ENCODE measurements around the gene LMF2. TPM values are rescaled to one million over a fixed set of nuclear protein-coding genes. Genes with fewer than 3 reads are reported as not detected.

Gene LMF2
- total RNA-seq, 2 experiments from 2014 or later = 128 to 141 TPM

DNA sequence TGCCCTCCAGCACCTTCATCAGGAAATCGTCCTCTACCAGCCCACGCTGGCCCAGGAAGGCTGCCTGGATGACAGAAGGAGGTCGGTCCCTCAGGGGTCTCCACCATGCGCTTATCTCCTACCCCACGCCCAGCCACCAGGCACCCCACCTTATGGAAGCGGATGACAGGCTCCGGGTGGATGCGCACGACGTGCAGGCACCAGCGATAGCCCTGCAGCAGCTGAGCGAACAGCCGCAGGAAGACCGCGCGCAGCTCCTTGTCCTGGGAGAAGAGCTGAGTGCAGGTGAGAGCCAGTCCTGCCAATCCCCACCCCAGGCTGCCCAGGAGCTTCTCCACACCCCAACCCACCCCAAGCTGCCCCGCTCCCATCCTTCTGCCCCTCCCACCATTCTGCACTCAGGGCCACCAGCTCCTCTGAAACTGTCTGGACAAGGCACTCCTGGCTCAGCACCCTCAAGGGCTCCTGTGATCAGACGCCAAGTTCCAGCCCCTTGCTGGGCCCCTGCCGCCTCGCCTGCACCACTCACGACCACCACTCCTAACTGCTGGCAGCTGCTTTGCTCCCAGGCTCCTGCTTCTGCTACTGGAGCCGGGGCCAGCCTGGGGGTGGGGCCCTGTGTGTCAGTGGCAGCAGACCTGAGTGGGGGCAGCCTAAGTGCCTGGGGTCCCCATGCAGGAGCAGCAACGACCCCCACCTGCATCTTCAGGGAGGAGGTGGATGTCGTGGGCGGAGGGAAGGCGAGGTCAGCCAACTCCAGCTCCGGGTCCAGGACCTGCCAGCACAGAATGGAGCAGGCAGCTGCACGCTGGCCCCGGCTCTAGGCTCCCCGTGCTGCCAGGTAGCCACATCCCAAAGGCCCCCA lies 42.2 kb downstream of the LMF2 start:
- POLR2A ChIA-PET = interaction anchor here (0.6 to 2.0 kb wide), 3 partner anchors 8 to 65 kb away, joined by 3 to 4 read pairs (median 4); partner anchors contain the start of genes SCO2 and TYMP
- H3K9me3 Mint-ChIP-seq = no peaks in the 10 kb centered on the region
- H3K4me1 Mint-ChIP-seq = peaks cover 19% of the 10 kb centered on the region
- H3K27me3 Mint-ChIP-seq = no peaks in the 10 kb centered on the region
- peaks cover 18% of the 10 kb centered on the region for H3K36me3 Mint-ChIP-seq
- no peak for DNase-seq
- no peak overlapping the region for H3K4me3 Mint-ChIP-seq
- no peak for ATAC-seq (ENCODE audit: low read depth)
- no peak overlapping the region for H3K27ac Mint-ChIP-seq

DNA sequence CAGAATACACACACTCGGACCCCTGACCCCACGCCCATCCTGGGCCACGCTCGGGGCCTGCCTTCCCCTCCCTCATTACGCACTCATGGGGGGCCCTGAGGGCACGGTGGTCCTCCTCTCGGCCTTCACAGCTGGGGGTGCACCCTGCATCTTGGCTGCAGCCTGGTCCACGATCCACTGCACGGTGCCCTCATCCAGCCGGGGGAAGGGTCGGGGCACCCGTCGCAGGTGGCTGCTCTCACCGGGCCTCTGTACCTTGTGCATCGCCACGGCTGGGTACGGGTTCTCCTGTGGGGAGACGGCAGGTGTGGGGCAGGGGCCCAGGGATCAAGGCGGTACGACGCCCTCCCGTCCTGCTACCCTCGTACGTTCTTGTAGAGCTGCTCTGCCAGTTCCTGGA lies 43.1 kb downstream of the LMF2 start:
- no peak for DNase-seq
- no peaks in the 10 kb centered on the region for H3K9me3 Mint-ChIP-seq
- no peak overlapping the region for H3K27ac Mint-ChIP-seq
- no peaks in the 10 kb centered on the region for H3K27me3 Mint-ChIP-seq
- POLR2A ChIA-PET = interaction anchor here (1.6 to 2.0 kb wide), 2 partner anchors 9 to 61 kb away, joined by 4 read pairs; partner anchors contain the start of gene SCO2
- H3K36me3 Mint-ChIP-seq = peaks cover 18% of the 10 kb centered on the region
- no peak overlapping the region for H3K4me3 Mint-ChIP-seq
- ATAC-seq (ENCODE audit: low read depth) = no peak
- peaks cover 16% of the 10 kb centered on the region for H3K4me1 Mint-ChIP-seq

DNA sequence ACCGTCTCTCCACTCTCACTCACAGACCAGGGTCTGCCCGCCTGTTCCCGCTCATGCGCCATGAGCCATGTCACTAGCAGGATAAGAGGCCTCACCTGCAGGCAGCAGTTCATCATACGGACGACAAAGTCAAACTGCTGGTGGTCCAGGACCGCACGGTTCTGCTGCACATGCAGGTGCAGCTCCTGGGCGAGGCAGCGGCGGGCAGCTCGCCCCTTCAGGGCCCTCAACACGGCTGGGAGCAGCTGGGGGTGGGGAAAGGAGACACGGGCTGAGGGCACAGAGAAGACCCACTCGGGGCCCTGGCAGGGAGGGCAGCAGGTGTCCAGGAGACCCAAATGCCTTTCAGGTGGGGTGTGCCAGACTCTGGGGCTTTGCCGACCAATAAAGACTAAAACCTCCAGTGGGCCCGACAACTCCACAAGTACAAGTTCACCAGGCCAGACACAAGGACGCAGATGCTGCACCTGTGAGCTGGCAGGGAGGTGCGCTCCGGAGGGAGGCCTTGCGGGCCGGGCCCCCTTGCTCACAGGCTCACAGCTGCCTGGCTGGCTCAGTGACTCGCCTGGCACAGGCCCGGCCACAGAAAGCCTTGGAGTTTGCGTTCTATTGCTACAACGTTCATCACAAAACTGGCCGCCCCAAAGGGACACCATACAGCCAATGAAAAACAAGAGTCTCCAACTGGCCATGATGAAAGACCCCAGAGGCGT lies 44.2 kb downstream of the LMF2 start:
- DNase-seq (no peak), ATAC-seq (ENCODE audit: low read depth) (no peak)
- Mint-ChIP-seq H3K27ac (no peak overlapping the region), H3K36me3 (peaks cover 19% of the 10 kb centered on the region), H3K9me3 (no peaks in the 10 kb centered on the region), H3K4me3 (no peak overlapping the region), H3K27me3 (no peaks in the 10 kb centered on the region), H3K4me1 (peaks cover 9% of the 10 kb centered on the region)
- POLR2A ChIA-PET = interaction anchor here (1.0 kb wide), 1 partner anchor 18 kb away, joined by 3 read pairs; no protein-coding TSS in a partner anchor

DNA sequence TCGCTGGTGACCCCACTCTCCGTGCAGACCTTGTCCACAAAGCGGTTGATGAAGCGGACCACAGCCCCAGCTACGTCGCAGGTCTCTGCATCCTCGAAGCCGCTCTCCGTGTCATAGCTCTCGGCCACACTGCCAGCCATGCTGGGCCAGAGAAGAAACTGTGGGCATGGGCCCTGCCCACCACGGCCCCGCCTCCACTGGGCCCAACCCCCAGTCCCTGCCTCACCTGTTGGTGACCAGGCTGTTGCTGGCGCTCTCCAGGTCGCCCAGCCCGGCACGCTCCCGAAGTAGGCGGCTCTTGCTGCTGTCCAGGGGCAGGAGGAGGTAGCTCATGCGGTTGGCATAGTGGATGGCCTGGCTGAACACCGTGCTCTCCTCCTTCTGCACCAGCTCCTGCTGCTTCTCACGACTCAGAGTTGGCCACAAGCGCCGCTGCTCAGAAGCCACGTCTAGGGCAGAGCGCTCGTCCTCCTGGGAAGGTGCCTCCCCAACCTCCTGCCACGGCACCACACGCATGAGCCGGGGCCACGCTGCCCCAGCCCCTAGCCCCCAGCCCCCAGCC lies 45.4 kb downstream of the LMF2 start:
- H3K36me3 Mint-ChIP-seq = peaks cover 20% of the 10 kb centered on the region

DNA sequence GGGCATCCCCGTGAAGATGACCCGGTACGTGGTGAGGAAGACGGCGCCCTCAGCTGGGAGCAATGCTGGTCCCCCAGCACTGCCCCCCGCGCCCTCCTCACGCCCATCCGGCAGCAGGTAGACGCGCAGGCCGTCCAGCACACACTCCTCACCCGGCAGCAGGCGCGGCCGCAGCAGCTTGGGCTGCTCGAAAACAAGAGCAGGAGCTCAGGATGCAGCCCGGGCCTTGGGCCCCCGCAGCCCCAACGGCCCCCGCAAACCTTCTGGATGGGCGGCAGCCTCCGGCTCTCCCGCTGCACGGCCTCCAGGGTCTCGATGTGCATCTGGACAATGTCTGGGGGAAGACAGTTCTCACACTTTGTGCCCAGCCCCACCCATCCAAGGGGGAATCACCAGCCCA lies 46.0 kb downstream of the LMF2 start:
- no peak overlapping the region for H3K4me3 Mint-ChIP-seq
- DNase-seq (no peak), ATAC-seq (ENCODE audit: low read depth) (no peak)
- POLR2A ChIA-PET = no interaction called here
- H3K4me1 Mint-ChIP-seq = peaks cover 2% of the 10 kb centered on the region
- peaks cover 15% of the 10 kb centered on the region for H3K36me3 Mint-ChIP-seq
- no peaks in the 10 kb centered on the region for H3K27me3 Mint-ChIP-seq
- H3K27ac Mint-ChIP-seq = no peak overlapping the region
- no peaks in the 10 kb centered on the region for H3K9me3 Mint-ChIP-seq

More for the DNA sequence above, 45.4 kb downstream of the LMF2 start:
- POLR2A ChIA-PET = no interaction called here
- Mint-ChIP-seq H3K4me3 (no peak overlapping the region), H3K27me3 (no peaks in the 10 kb centered on the region), H3K4me1 (peaks cover 7% of the 10 kb centered on the region), H3K9me3 (no peaks in the 10 kb centered on the region), H3K27ac (no peak overlapping the region)
- DNase-seq (no peak), ATAC-seq (ENCODE audit: low read depth) (no peak)

DNA sequence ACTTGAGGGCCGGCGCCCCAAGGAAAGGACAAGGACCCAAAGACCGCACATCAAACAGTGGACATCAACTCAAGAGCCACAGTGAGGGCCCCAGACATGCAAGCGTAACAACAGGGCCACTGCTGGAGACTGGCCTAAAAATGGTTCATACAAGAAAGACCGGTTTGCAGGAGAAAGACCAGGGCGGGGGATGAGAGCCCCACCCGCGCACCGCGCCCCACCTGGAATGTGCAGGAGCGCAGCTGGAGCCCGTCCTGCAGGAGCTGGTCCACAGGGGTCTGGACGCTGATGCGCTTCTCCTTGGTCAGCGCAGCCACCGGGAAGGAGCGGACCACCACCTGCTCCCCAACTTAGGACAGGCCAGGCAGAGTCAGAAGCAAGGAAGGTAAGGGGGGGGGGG lies 46.6 kb downstream of the LMF2 start:
- Mint-ChIP-seq H3K4me3 (no peak overlapping the region), H3K9me3 (no peaks in the 10 kb centered on the region), H3K36me3 (peaks cover 11% of the 10 kb centered on the region), H3K4me1 (no peaks in the 10 kb centered on the region), H3K27ac (no peak overlapping the region), H3K27me3 (no peaks in the 10 kb centered on the region)
- POLR2A ChIA-PET = no interaction called here
- ATAC-seq (ENCODE audit: low read depth) (no peak), DNase-seq (no peak)

DNA sequence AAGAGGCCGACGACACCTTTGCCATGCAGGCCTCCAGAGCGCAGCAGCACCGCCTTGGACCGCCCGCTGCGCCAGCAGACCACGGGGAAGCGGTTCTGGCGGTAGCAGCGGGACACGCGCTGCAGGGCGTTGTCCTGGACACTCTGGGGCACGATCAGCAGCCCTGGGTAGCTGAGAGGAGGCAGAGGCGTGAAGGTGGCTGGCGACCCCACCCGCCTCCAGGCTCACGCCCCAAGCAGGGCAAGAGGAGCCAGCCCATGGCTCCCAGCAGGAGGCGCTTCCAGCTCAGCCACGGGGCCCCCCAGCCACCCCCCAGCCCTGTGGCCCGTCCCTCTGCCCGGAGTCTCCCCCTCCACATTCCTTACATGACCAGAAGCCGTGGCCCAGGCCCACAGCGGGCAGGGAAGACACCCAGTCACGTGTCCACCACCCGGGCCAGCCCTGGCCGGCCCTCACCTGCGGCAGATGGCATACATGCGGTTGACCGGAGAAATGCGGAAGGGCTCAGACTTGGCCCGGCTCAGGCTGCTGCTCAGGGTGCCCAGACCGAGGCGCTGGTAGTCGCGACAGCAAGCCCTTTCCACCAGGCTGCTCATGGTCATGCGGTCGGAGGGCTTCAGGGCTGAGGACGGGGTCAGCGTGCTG lies 47.9 kb downstream of the LMF2 start:
- H3K4me1 Mint-ChIP-seq = no peaks in the 10 kb centered on the region
- H3K27ac Mint-ChIP-seq = no peak overlapping the region
- H3K36me3 Mint-ChIP-seq = peaks cover 13% of the 10 kb centered on the region
- H3K9me3 Mint-ChIP-seq = no peaks in the 10 kb centered on the region
- POLR2A ChIA-PET = no interaction called here
- no peak overlapping the region for H3K4me3 Mint-ChIP-seq
- DNase-seq (no peak), ATAC-seq (ENCODE audit: low read depth) (no peak)
- no peaks in the 10 kb centered on the region for H3K27me3 Mint-ChIP-seq

DNA sequence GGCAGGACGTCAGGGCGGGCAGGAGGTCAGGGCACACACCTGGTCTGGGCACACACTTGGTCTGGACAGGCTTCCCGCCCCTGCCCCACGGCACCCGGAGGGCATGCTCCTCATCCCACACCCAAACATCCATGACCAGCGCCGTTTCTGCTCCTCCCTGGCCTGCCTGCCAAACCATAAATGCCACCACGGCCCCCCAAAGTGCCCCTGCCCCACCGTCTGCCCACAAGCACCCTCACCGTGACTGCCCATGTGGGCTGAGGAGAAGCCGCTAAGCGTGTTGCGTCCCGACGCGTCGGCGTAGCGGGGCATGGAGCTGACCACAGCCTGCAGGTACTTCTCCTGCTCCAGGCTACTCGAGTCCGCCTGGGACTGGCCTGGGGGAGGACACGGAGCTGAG lies 48.5 kb downstream of the LMF2 start:
- Mint-ChIP-seq H3K27ac (no peak overlapping the region), H3K36me3 (peaks cover 10% of the 10 kb centered on the region), H3K4me1 (no peaks in the 10 kb centered on the region), H3K27me3 (no peaks in the 10 kb centered on the region), H3K9me3 (no peaks in the 10 kb centered on the region), H3K4me3 (no peak overlapping the region)
- POLR2A ChIA-PET = no interaction called here
- ATAC-seq (ENCODE audit: low read depth) (no peak), DNase-seq (no peak)

DNA sequence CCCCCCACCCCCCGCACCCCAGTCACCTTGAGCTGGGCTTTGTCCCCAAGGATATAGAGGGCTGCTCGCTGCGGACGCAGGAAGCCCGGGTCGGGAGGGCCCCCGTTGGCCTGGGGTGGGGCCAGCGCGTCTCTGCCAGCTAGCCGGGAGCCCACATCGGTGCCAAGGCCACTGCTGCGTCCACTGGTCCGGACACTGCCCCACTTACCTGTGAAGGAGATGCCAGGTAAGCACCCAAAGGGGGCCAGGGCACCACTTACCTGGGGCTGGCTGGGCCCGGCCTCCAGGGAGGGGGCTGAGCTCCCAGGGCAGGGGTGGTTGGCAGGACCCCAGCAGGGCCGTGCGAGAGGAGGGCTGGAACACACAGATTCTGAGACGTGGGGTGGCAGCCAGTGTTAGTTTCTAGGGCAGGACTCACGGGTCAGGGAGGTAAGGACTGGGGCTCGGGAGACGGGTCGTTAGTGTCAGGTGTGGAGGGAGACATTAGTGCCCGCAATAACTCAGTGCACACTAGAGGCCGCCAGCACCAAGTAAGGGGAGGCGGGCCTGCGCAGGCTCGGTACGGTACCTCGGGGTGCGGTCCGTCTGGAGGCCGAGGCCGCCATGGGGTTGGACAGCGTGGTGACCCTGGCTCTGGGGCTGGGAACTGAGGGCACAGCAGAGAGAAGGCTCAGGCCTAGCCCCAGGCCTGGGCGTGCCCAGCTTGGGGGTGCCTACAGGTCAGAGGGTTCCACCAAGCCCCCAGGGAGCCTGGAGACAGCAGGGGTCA lies 50.9 kb downstream of the LMF2 start:
- Mint-ChIP-seq H3K27me3 (no peaks in the 10 kb centered on the region), H3K27ac (peak overlapping the region; percentile 45), H3K36me3 (peaks cover 6% of the 10 kb centered on the region), H3K4me1 (peaks cover 1% of the 10 kb centered on the region), H3K4me3 (no peak overlapping the region), H3K9me3 (no peaks in the 10 kb centered on the region)
- DNase-seq = no peak
- ATAC-seq (ENCODE audit: low read depth) = peak; percentile 41
- POLR2A ChIA-PET = interaction anchor here (0.5 to 2.5 kb wide), 4 partner anchors 12 to 36 kb away, joined by 3 to 13 read pairs (median 4); no protein-coding TSS in a partner anchor

DNA sequence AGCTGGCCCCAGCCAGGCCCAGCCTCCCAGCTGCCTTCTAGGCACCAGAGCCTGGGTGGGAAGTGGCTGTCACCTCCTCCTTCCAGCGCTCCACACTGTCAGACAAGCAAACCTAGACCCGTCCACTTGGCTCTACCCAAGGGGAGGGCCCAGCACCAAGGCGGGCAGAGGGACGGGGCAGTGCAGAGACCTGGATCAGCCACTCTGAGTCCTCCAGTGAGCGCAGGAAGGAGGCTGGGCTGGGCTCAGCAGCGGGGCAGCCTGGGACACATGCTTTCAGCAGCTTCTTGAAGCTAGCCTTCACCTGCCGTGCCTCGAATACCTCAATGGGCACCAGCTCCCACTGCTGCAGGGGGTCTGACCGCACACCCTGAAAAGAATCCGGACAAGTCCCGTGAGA lies 51.5 kb downstream of the LMF2 start:
- DNase-seq (no peak), ATAC-seq (ENCODE audit: low read depth) (no peak)
- H3K27me3 Mint-ChIP-seq = no peaks in the 10 kb centered on the region
- POLR2A ChIA-PET = interaction anchor here (1.1 to 2.5 kb wide), 2 partner anchors 13 to 29 kb away, joined by 3 to 13 read pairs; no protein-coding TSS in a partner anchor
- peaks cover 1% of the 10 kb centered on the region for H3K4me1 Mint-ChIP-seq
- peaks cover 6% of the 10 kb centered on the region for H3K36me3 Mint-ChIP-seq
- H3K9me3 Mint-ChIP-seq = no peaks in the 10 kb centered on the region
- H3K27ac Mint-ChIP-seq = no peak overlapping the region
- H3K4me3 Mint-ChIP-seq = no peak overlapping the region

DNA sequence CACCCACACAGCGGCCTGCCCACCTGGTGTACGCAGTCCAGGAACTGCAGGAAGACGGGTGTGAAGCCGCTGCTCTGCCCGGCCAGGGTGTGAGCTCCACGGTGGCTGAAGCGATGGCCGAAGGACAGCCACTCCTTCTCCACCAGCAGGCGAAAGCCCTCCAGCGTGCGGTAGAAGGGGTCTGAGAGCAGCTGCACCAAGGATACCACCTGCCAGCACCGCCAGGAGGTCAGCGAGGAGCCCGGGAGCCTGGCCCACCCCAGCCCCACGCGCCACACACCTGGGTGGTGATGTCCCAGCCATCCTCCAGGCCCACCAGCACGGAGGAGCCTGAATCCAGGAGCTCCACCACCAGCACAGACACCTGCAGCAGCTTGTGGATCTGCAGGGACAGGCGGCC lies 52.3 kb downstream of the LMF2 start:
- ATAC-seq (ENCODE audit: low read depth) (no peak), DNase-seq (no peak)
- POLR2A ChIA-PET = interaction anchor here (0.6 to 2.5 kb wide), 2 partner anchors 14 to 72 kb away, joined by 5 to 13 read pairs; no protein-coding TSS in a partner anchor
- Mint-ChIP-seq H3K36me3 (peaks cover 8% of the 10 kb centered on the region), H3K27me3 (no peaks in the 10 kb centered on the region), H3K4me1 (peaks cover 4% of the 10 kb centered on the region), H3K27ac (no peak overlapping the region), H3K9me3 (no peaks in the 10 kb centered on the region), H3K4me3 (no peak overlapping the region)

DNA sequence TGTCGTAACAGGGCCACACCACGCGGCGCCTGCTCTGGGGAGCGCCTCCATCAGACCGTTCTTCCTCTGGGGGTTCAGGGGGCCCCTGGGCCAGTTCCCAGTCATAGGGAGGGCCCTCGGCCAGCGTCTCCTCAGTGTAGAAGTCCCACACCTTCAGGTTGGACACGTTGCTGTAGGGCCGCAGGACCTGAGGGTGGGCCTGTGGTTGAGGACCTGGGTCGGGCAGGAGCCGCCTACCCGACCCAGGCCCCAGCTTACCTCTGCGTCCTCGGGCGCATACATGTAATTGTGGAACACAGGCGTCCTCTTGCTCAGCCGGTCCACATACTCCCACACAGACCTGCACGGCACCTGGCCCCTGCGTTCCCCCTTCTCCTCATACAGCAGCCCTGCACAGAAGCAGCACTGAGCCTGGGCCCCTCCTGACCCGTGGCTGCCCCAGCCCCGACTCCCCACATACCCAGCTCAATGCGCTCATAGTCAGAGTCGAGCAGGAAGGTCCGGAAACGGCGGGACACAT lies 52.9 kb downstream of the LMF2 start:
- Mint-ChIP-seq H3K4me3 (no peak overlapping the region), H3K36me3 (peaks cover 9% of the 10 kb centered on the region), H3K27me3 (no peaks in the 10 kb centered on the region), H3K4me1 (peaks cover 7% of the 10 kb centered on the region), H3K9me3 (no peaks in the 10 kb centered on the region), H3K27ac (no peak overlapping the region)
- POLR2A ChIA-PET = interaction anchor here (0.6 to 2.5 kb wide), 2 partner anchors 15 to 73 kb away, joined by 5 to 13 read pairs; no protein-coding TSS in a partner anchor
- ATAC-seq (ENCODE audit: low read depth) (no peak), DNase-seq (no peak)

Measured in activated naive CD8-positive, alpha-beta T cell treated with anti-CD3 and anti-CD28 coated beads, Interleukin-2, amount 10 ng/mL, durations not matched to agents 7 days and 5 days (primary cell).